Measurements from ENCODE around the gene RIPK4. TPM values are rescaled to one million over a fixed set of nuclear protein-coding genes. Genes with fewer than 3 reads are reported as not detected.

The RIPK4 gene
- total RNA-seq, 1 experiment from 2014 or later = not detected

- Histone ChIP-seq H3K9me3 (replicated peaks) (no peaks in the 10 kb centered on the region), H3K4me3 (no peak overlapping the region), H3K4me1 (no peaks in the 10 kb centered on the region), H3K27ac (no peak overlapping the region), H3K36me3 (no peaks in the 10 kb centered on the region), H3K27me3 (no peaks in the 10 kb centered on the region)
- DNase-seq = no peak
Measured at GRCh38 chr21:41745971-41746743, 20.7 kb downstream of the RIPK4 start.

- no peak for DNase-seq
Measured at GRCh38 chr21:41745026-41745820, 21.6 kb downstream of the RIPK4 start.

DNA sequence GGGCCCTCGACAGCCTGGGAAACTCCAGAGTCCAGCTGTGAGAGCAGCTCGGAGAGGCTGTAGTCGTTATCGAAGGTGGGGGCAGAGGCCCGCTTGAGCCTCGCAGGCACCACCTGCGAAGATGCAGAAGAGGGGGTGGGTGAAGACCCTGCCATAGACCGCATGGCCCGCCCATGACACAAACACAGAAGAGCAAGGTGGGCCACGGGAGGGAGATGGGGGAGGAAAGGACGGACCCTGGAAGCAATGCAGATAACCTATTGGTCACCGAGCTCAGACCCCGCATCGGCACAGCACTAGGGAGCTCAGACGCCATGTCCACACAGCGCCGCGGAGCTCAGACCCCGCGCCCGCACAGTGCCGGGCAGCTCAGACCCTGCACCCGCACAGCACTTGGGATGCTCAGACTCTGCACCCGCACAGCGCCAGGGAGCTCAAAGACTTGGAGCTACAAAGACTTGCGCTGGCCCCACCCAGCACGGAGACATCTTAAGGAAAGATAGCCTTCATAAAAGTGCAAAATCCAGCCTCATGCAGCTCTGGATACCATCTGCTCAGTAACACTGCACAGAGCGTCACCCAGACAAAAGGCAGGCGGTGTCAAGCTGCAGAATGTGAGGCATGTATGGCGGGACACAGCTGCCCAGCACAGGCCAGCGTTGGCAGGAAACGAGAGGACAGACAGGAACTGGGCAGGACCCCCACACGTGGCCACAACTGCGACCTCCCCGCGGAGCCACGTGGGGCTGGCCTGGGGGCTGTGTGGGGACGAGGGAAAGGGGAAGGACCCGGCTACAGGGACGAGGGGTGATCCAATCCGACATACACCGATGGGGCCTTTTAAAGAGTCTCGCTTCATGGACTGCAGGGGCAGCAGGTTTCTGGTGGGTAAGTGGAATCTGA, 22.6 kb downstream of the RIPK4 start:
- no peak for DNase-seq

More at GRCh38 chr21:41745026-41745820, 21.6 kb downstream of the RIPK4 start:
- Histone ChIP-seq H3K27ac (no peak overlapping the region), H3K4me3 (no peak overlapping the region), H3K27me3 (no peaks in the 10 kb centered on the region), H3K9me3 (replicated peaks) (no peaks in the 10 kb centered on the region), H3K4me1 (no peaks in the 10 kb centered on the region), H3K36me3 (no peaks in the 10 kb centered on the region)

GRCh38 chr21:41743321-41744027, 23.4 kb downstream of the RIPK4 start:
- H3K27ac ChIP-seq = no peak overlapping the region
- H3K4me3 ChIP-seq = no peak overlapping the region
- no peaks in the 10 kb centered on the region for H3K27me3 ChIP-seq
- no peaks in the 10 kb centered on the region for H3K9me3 ChIP-seq (replicated peaks)
- no peaks in the 10 kb centered on the region for H3K36me3 ChIP-seq
- DNase-seq = no peak
- H3K4me1 ChIP-seq = no peaks in the 10 kb centered on the region

More for the DNA sequence above, 22.6 kb downstream of the RIPK4 start:
- no peaks in the 10 kb centered on the region for H3K4me1 ChIP-seq
- H3K4me3 ChIP-seq = no peak overlapping the region
- no peak overlapping the region for H3K27ac ChIP-seq
- no peaks in the 10 kb centered on the region for H3K9me3 ChIP-seq (replicated peaks)
- H3K36me3 ChIP-seq = no peaks in the 10 kb centered on the region
- no peaks in the 10 kb centered on the region for H3K27me3 ChIP-seq

DNA sequence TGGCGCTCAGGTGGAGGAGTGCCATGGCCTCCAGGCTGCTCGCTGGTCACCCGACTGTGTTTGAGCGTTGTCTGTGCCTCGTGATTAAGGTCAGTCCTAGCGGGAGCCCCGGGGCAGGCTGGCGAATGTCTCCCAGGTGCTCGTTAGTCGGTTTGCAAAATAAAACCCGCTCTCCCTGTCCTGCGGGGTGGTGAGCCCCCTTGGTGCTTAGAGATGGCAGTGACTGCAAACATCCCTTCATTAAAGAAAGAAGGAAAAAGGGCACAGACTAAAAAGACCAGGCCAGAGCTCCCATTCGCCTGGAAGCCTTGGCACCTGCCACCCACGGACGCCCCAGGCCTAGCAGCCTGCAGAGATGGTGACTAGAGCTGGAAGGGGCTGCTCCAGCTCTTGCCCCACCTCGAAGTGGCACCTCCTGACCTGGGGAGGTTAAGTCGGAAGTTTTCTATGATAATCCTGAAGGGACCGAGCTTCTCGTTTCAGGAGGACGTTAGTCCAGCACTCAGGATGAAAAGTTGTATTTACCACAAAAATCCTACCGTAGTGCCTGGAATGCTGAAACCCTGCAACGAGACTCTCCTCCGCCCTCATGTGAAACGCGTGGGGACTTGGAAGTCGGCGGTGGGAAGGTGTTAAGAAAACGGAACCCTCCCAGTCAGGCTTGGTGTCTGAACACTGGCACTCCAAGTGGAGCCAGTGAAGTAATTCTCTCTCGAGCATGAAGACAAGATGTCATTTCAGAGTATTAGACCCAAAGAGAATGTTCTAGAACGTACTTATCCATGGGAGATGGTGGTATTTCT, 24.6 kb downstream of the RIPK4 start:
- H3K4me1 ChIP-seq = no peaks in the 10 kb centered on the region

DNA sequence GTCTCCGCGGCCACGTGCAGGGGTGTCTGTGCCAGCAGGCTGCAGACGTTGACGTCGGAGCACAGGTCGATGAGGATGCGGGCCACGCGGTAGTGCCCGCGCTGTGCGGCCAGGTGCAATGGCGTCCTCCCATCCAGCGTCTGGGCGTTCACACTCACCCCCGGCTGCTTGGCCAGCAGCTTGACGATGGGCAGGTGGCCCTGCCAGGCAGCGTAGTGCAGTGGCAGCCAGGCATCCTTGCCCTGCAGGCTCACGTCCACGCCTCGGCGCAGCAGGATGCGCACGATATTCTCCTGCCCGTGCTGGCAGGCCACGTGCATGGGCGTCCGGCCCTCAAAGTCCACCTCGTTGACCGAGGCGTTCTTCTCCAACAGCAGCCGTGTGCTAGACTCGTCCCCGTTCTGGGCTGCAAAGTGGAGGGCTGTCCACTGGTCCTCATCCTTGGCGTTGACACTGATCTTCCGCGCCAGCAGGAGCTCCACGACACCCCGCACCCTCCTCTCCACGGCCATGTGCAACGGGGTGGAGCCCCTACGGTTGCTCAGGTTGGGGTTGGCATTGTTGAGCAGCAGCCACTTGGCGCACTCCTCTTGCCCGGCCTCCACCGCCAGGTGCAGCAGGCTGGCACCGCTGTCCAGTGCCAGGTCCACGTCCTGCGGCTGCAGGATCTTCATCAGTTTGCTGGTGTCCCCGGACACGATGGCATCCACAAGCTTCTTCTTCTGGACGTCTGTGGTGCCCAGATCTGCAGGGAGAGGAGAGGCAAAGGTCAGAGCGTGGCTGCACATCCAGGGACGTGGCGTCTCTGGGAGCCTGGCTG, 25.4 kb downstream of the RIPK4 start:
- DNase-seq = no peak
- no peak overlapping the region for H3K27ac ChIP-seq
- no peaks in the 10 kb centered on the region for H3K4me1 ChIP-seq
- H3K27me3 ChIP-seq = no peaks in the 10 kb centered on the region
- H3K36me3 ChIP-seq = no peaks in the 10 kb centered on the region
- H3K9me3 ChIP-seq (replicated peaks) = no peaks in the 10 kb centered on the region
- H3K4me3 ChIP-seq = no peak overlapping the region

More for the DNA sequence above, 24.6 kb downstream of the RIPK4 start:
- H3K27ac ChIP-seq = no peak overlapping the region
- no peak for DNase-seq
- no peak overlapping the region for H3K4me3 ChIP-seq
- H3K27me3 ChIP-seq = no peaks in the 10 kb centered on the region
- no peaks in the 10 kb centered on the region for H3K9me3 ChIP-seq (replicated peaks)
- H3K36me3 ChIP-seq = no peaks in the 10 kb centered on the region

DNA sequence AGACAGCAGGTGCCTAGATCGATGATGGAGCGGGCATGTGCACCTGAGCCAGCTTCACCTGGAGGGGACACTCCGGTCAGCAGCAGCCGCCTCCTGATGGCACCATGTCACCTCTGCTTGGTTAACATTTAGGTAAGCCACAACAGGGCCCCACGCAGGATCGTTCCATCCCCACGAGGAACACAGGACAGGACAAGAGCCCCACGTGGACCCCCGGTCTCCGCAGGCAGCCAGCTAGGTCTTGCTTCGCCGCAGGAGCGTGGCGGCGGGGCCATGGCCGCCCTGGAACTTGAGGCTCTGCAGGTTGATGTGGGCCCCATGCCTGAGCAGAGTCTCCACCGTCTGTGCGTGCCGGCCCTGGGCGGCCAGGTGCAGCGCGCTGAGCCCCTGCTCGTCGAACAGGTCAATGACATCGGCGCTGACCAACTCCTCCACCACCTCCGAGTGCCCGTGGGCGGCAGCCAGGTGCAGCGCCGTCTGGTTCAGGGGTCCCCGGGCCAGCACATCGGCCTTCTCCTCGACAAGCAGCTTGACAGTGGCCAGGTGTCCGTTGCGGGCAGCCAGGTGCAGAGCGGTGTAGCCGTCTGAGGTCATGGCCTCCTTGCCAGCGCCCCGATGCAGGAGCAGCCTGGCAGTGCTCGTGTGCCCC, 26.1 kb downstream of the RIPK4 start:
- no peak overlapping the region for H3K4me3 ChIP-seq
- H3K36me3 ChIP-seq = no peaks in the 10 kb centered on the region
- H3K4me1 ChIP-seq = no peaks in the 10 kb centered on the region
- H3K27me3 ChIP-seq = no peaks in the 10 kb centered on the region
- no peak overlapping the region for H3K27ac ChIP-seq
- no peaks in the 10 kb centered on the region for H3K9me3 ChIP-seq (replicated peaks)
- no peak for DNase-seq

DNA sequence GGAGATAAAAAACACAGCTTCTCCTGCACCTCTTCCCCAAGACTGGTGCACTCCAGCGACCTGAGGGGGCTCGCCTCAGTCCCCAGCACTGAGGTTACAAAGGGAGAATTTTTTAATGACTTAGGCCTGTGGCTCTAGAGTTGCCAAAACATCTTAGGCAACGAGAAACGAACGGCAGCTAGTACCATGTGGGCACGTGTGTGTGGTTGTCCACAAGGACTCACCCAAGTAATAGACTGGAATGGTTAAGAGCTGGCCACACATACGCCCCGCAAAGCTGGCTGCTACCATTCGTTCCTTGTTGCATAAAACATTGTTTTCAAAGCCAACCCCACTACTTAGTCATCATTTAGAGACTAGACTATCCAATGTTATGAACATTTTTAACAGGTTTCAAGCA, 26.9 kb downstream of the RIPK4 start:
- H3K9me3 ChIP-seq (replicated peaks) = no peaks in the 10 kb centered on the region
- H3K4me1 ChIP-seq = no peaks in the 10 kb centered on the region
- no peaks in the 10 kb centered on the region for H3K36me3 ChIP-seq
- no peak for DNase-seq
- no peaks in the 10 kb centered on the region for H3K27me3 ChIP-seq
- H3K4me3 ChIP-seq = no peak overlapping the region
- H3K27ac ChIP-seq = no peak overlapping the region

DNA sequence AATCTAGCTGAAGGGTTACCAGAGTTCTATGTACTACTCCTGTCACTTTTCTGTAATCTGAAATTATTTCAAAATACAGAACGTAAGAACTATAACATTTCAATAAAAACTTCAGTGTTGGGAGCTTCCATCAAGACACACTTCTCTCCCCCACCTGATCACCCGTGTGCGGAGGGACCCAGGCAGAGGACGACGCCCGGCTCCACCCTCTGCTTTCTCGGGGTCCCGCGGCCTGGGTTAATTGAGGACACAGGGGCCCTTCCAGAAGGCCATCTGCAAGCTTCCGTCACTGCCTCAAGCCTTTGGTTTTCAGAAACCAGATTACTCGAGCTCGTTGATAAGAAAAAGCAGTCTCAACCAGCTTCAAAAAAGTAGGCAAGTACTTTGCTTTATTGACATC, 27.8 kb downstream of the RIPK4 start:
- Histone ChIP-seq H3K36me3 (no peaks in the 10 kb centered on the region), H3K4me3 (no peak overlapping the region)

DNA sequence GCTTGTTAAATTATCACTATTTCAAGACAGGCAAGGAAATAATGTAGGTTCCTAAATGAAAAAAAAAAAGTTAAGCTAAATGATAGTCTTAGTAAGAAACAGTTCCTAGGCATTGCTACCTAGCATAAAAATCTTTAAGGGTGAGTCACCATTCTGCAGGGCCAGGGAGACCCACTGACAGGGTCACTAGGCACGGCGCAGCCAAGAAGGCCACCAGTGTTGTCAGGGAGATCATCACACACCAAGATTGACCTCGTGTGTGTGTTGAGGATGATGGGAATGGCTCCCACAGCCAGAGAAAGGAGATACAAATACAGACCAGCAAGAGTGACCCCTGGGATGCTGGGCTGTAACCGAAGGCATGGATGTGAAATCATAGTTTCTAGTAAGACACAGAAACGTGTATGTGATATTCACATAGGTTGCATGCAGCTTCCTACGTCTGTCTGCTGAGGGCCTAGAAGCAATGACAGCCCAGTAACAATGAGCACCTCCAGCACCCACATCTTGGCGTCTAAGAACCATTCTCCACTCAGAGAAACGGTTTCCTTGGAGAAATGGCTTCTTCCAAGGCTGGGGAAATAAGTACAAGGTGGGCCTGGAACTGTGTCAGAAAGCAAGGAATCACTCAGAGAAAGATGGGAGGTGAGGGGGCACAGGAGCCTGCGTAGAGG, 29.1 kb downstream of the RIPK4 start:
- Histone ChIP-seq H3K4me1 (no peaks in the 10 kb centered on the region), H3K4me3 (no peak overlapping the region), H3K36me3 (no peaks in the 10 kb centered on the region), H3K27me3 (no peaks in the 10 kb centered on the region), H3K27ac (no peak overlapping the region), H3K9me3 (replicated peaks) (no peaks in the 10 kb centered on the region)
- no peak for DNase-seq

More for the DNA sequence above, 27.8 kb downstream of the RIPK4 start:
- Histone ChIP-seq H3K27ac (no peak overlapping the region), H3K4me1 (no peaks in the 10 kb centered on the region), H3K27me3 (no peaks in the 10 kb centered on the region), H3K9me3 (replicated peaks) (no peaks in the 10 kb centered on the region)
- DNase-seq = no peak

- H3K4me1 ChIP-seq = no peaks in the 10 kb centered on the region
- no peaks in the 10 kb centered on the region for H3K9me3 ChIP-seq (replicated peaks)
- no peak for DNase-seq
- no peak overlapping the region for H3K4me3 ChIP-seq
- H3K27ac ChIP-seq = no peak overlapping the region
- H3K36me3 ChIP-seq = no peaks in the 10 kb centered on the region
- no peaks in the 10 kb centered on the region for H3K27me3 ChIP-seq
Measured at GRCh38 chr21:41736423-41736822, 30.4 kb downstream of the RIPK4 start.
